Measurements from ENCODE around the gene PTX3. TPM values are rescaled to one million over a fixed set of nuclear protein-coding genes. Genes with fewer than 3 reads are reported as not detected.

The PTX3 gene
- polyA plus RNA-seq, 1 experiment: 60.8 TPM

GRCh38 chr3:157467200-157467599 is 30.6 kb downstream of the PTX3 start:
- ChIA-PET CTCF (interaction anchor here (0.8 kb wide), 1 partner anchor 66 kb away, joined by 4 read pairs; no protein-coding TSS in a partner anchor), POLR2A (interaction anchor here (0.6 kb wide), 1 partner anchor 307 kb away, joined by 5 read pairs; the partner anchor contains the start of gene CCNL1)
- Histone ChIP-seq H3K27me3 (ENCODE audit: control insufficient read depth, insufficient read depth, low read length) (no peaks in the 10 kb centered on the region), H3K36me3 (ENCODE audit: control insufficient read depth, insufficient read depth, low read length) (no peaks in the 10 kb centered on the region), H3K4me3 (ENCODE audit: low read depth, low read length) (no peak overlapping the region)
- DNase-seq (ENCODE audit: low read depth): no peak
- no peak for TF ChIP-seq CTCF (IDR thresholded peaks at IDR 0.05; ENCODE audit: insufficient read depth, low read depth, low read length)

GRCh38 chr3:157469561-157470294 is 33.1 kb downstream of the PTX3 start:
- ChIA-PET CTCF (interaction anchor here (0.6 kb wide), 1 partner anchor 1071 kb away, joined by 3 read pairs; no protein-coding TSS in a partner anchor), POLR2A (no interaction called here)
- H3K36me3 ChIP-seq (ENCODE audit: control insufficient read depth, insufficient read depth, low read length): no peaks in the 10 kb centered on the region
- H3K27me3 ChIP-seq (ENCODE audit: control insufficient read depth, insufficient read depth, low read length): no peaks in the 10 kb centered on the region
- TF ChIP-seq CTCF (IDR thresholded peaks at IDR 0.05; ENCODE audit: insufficient read depth, low read depth, low read length): no peak
- no peak for DNase-seq (ENCODE audit: low read depth)
- no peak overlapping the region for H3K4me3 ChIP-seq (ENCODE audit: low read depth, low read length)

GRCh38 chr3:157471064-157471463 is 34.4 kb downstream of the PTX3 start:
- H3K27me3 ChIP-seq (ENCODE audit: control insufficient read depth, insufficient read depth, low read length): no peaks in the 10 kb centered on the region
- no peaks in the 10 kb centered on the region for H3K36me3 ChIP-seq (ENCODE audit: control insufficient read depth, insufficient read depth, low read length)
- ChIA-PET POLR2A (no interaction called here), CTCF (no interaction called here)
- no peak for DNase-seq (ENCODE audit: low read depth)
- no peak overlapping the region for H3K4me3 ChIP-seq (ENCODE audit: low read depth, low read length)
- no peak for TF ChIP-seq CTCF (IDR thresholded peaks at IDR 0.05; ENCODE audit: insufficient read depth, low read depth, low read length)

GRCh38 chr3:157472648-157473047 is 36.0 kb downstream of the PTX3 start:
- Histone ChIP-seq H3K27me3 (ENCODE audit: control insufficient read depth, insufficient read depth, low read length) (no peaks in the 10 kb centered on the region), H3K36me3 (ENCODE audit: control insufficient read depth, insufficient read depth, low read length) (no peaks in the 10 kb centered on the region), H3K4me3 (ENCODE audit: low read depth, low read length) (no peak overlapping the region)
- CTCF ChIA-PET: interaction anchor here (1.2 kb wide), 3 partner anchors 8 to 269 kb away, joined by 3 read pairs; no protein-coding TSS in a partner anchor
- TF ChIP-seq CTCF (IDR thresholded peaks at IDR 0.05; ENCODE audit: insufficient read depth, low read depth, low read length): no peak
- POLR2A ChIA-PET: no interaction called here
- DNase-seq (ENCODE audit: low read depth): no peak

- POLR2A ChIA-PET: no interaction called here
- DNase-seq (ENCODE audit: low read depth): peak; percentile 59
- no peaks in the 10 kb centered on the region for H3K36me3 ChIP-seq (ENCODE audit: control insufficient read depth, insufficient read depth, low read length)
- H3K4me3 ChIP-seq (ENCODE audit: low read depth, low read length): no peak overlapping the region
- CTCF ChIA-PET: interaction anchor here (1.4 kb wide), 2 partner anchors 17 to 36 kb away, joined by 3 to 5 read pairs; no protein-coding TSS in a partner anchor
- no peak for TF ChIP-seq CTCF (IDR thresholded peaks at IDR 0.05; ENCODE audit: insufficient read depth, low read depth, low read length)
- H3K27me3 ChIP-seq (ENCODE audit: control insufficient read depth, insufficient read depth, low read length): no peaks in the 10 kb centered on the region
These were observed 39.3 kb downstream of the PTX3 start for GRCh38 chr3:157475921-157476414.
